LNCAP (cell line): ENCODE results near the gene ZNF439.

Experiments used
- CTCF ChIP-seq: fragments of 450-650 bp; IDR thresholded peaks from 2 replicates; pipeline ENCODE4 v1.5.1; 2017; ENCODE audit warnings: mild to moderate bottlenecking

The ZNF439 gene

DNA sequence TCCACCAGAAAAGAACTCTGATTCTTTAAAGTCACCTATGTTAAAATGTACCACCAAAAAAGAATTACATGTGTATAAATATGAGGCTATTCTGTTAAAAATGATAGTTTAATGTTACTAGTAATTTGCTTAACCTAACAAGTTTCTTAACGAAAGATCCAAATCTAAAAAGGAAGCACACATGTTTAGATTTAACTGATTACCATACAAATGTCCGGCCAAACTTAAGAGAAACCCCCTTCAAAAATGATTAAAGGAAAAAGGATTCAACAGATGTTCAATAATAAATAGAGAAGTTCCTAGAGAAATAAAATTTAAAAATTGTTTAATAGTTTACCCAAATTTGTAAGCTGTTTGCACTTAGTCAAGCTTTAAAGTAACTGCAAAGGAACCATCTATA lies 34.1 kb downstream of the ZNF439 start:
- TF ChIP-seq CTCF, result no peak

DNA sequence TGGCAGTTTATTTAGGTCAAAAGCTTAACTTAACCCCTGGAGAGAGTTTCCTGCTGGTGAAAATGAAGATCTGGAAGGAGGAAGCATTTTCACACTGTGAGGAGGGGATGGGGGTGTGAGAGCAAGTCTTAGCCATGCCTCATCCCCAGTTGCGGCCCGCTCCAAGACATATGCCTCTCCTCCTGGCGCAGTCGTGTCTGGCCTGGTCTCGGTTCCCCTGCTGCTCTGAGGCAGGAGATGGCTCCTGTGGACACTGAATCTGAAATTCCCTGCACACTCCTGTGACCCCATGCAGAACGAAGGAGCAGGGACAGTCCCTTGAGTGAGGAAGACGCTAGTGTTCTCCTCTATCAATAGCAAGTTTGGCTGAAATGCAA lies 38.7 kb downstream of the ZNF439 start:
- no peak for TF ChIP-seq CTCF

- TF ChIP-seq CTCF, result no peak
Measured at GRCh38 chr19:11887611-11888531, 39.3 kb downstream of the ZNF439 start, which contains the start of gene ZNF69. TSS of gene ZNF69 (plus strand) at chr19:11887782. CDS start at chr19:11887924, 142 bp downstream.

DNA sequence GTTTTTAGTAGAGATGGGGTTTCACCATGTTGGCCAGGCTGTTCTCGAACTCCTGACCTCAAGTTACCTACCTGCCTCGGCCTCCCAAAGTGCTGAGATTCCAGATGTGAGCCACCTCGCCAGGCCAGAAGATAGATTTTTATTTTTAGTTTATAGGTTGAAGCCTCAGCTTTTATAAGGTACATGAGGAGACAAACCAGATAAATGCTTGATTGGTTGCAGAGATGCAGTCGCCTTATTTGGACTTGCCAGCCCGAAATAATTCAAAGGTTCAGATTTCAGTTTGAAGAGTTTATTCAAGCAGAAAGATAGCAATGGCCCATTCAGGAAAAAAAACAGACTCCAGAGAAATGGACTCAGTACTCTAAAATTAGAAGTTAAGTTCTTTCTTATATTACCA lies 42.1 kb downstream of the ZNF439 start:
- no peak for TF ChIP-seq CTCF

DNA sequence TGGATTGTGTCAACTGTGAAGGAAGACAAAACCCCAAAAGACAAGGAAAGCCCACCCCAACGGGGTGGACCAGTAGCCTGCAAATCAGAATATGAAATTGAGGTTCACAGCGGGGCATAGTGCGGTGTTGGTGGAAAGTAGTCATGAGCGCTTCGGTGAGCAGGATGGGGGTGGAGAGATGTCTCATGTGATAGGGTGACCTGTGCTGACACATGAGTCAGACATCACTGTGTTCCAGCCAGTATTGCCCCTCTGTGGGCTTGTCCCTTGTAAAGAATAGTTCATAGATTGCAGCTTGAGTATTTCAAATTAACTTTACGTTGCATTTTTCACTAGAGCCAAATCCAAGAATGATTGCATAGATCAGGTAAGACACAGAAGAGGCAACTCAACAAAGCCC lies 46.3 kb downstream of the ZNF439 start:
- TF ChIP-seq CTCF, result no peak

GRCh38 chr19:11902228-11902627 lies 53.7 kb downstream of the ZNF439 start:
- no peak for TF ChIP-seq CTCF

DNA sequence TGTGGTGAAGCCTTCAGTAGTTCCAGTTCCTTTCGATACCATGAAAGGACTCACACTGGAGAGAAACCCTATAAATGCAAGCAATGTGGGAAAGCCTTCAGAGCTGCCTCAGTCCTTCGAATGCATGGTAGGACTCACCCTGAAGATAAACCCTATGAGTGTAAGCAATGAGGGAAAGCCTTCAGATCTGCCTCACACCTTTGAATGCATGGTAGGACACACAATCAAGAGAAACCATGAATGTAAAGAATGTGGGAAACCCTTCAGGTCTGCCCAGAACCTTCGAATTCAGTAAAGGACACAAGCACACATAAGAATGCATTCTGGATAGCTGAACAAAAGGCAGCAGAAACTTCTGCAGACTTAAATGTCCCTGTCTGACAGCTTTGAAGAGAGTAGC lies 57.4 kb downstream of the ZNF439 start:
- TF ChIP-seq CTCF, result no peak
